Progenitor cell of endocrine pancreas (in vitro differentiated cells): ENCODE measurements around the gene SH3GL2. TPM values are rescaled to one million over a fixed set of nuclear protein-coding genes. Genes with fewer than 3 reads are reported as not detected.

Experiments used
- DNase-seq: peaks from one replicate; pipeline ENCODE4 v3.0.0; 2021; ENCODE audit warnings: low spot score; ENCODE audit not compliant: unreplicated experiment
- H3K27ac Mint-ChIP-seq: 2 replicates; pipeline ENCODE4 v1.8.0; 2021; ENCODE audit warnings: mild to moderate bottlenecking, moderate library complexity, mixed read lengths
- H3K27me3 Mint-ChIP-seq: 2 replicates; pipeline ENCODE4 v1.8.0; 2021; ENCODE audit warnings: mixed read lengths
- H3K36me3 Mint-ChIP-seq: 2 replicates; pipeline ENCODE4 v1.8.0; 2022; ENCODE audit warnings: mixed read lengths; ENCODE audit not compliant: insufficient read depth
- H3K4me1 Mint-ChIP-seq: 2 replicates; pipeline ENCODE4 v1.8.0; 2021; ENCODE audit warnings: low read depth, mixed read lengths
- H3K4me3 Mint-ChIP-seq: 2 replicates; pipeline ENCODE4 v1.8.0; 2021; ENCODE audit warnings: low read depth, mild to moderate bottlenecking, moderate library complexity, mixed read lengths
- H3K9me3 Mint-ChIP-seq: 2 replicates; pipeline ENCODE4 v1.8.0; 2021; ENCODE audit warnings: low read depth, mixed read lengths
- total RNA-seq: library from RNA; stranded (reverse); gene quantifications from 2 replicates; pipeline ENCODE4 v1.2.1, GENCODE V29; 2021
- TF ChIP-seq, protein P1 (sequence below): fragments of 200-600 bp; sonication (generic); IDR thresholded peaks from one replicate; pipeline ENCODE4 v1.5.0; 2021; ENCODE audit warnings: antibody characterized with exemption, mild to moderate bottlenecking; ENCODE audit not compliant: unreplicated experiment

SH3GL2 gene
- total RNA-seq, 1 donor from 2014 or later, result 3.3 TPM

DNA sequence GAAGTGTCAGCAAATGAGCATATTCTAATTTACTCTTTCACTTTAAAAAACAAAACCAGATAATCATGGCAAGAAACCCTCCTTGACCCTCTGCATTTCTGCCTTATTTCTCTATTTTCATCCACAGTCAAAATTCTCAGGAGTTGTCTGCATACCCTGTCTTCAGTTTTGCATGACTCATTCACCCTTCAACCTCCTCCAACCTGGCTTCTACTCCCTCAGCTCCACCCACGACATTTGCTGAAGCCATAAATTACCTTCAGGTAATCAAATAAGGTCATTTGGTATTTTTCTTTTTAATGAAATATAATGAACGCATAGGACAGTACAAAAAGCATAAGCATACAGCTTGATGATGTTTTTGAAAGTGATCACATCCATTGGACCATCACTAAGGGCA is 27.8 kb upstream of the SH3GL2 start:
- TF ChIP-seq, protein P1, sequence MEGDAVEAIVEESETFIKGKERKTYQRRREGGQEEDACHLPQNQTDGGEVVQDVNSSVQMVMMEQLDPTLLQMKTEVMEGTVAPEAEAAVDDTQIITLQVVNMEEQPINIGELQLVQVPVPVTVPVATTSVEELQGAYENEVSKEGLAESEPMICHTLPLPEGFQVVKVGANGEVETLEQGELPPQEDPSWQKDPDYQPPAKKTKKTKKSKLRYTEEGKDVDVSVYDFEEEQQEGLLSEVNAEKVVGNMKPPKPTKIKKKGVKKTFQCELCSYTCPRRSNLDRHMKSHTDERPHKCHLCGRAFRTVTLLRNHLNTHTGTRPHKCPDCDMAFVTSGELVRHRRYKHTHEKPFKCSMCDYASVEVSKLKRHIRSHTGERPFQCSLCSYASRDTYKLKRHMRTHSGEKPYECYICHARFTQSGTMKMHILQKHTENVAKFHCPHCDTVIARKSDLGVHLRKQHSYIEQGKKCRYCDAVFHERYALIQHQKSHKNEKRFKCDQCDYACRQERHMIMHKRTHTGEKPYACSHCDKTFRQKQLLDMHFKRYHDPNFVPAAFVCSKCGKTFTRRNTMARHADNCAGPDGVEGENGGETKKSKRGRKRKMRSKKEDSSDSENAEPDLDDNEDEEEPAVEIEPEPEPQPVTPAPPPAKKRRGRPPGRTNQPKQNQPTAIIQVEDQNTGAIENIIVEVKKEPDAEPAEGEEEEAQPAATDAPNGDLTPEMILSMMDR, result no peak
- no peaks in the 10 kb centered on the region for H3K27me3 Mint-ChIP-seq
- no peak overlapping the region for H3K27ac Mint-ChIP-seq
- no peak overlapping the region for H3K4me3 Mint-ChIP-seq
- H3K9me3 Mint-ChIP-seq, result peaks cover 11% of the 10 kb centered on the region
- H3K36me3 Mint-ChIP-seq, result no peaks in the 10 kb centered on the region
- no peak for DNase-seq
- H3K4me1 Mint-ChIP-seq, result no peaks in the 10 kb centered on the region

DNA sequence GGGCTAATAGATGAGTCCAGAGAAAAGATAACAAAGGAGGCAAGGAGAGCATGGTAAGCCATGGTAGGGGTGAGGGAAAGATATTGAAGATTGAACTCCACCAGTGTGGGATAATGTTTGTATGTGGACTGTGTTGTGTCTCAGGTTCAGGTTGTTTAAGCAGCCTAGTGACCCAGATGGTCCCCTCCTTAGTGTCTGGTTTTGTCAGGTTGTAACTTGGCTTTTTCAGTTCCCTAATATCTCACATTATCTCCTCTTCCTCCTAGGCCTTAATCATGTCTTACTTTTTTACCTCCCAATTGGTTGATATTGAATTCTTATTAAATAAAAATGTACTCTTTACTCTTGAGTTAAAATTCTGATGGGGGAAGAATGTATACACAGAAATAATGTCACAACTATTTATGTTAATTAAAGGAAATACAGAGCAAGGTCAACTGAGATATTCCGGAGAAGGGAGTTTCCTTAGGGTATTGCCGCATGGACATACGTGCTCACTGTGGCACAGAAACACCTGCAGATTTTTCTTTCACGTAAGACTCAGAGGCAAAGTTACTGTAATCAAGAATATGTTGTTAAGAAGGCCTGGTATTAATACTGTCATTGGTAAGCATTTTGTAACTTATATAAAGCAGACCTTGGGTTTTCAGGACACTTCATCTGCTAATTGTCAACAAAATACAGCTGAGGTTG is 23.4 kb upstream of the SH3GL2 start:
- no peak for DNase-seq
- H3K36me3 Mint-ChIP-seq, result no peaks in the 10 kb centered on the region
- TF ChIP-seq, protein P1, result no peak
- H3K9me3 Mint-ChIP-seq, result no peaks in the 10 kb centered on the region
- no peaks in the 10 kb centered on the region for H3K4me1 Mint-ChIP-seq
- no peak overlapping the region for H3K27ac Mint-ChIP-seq
- H3K4me3 Mint-ChIP-seq, result no peak overlapping the region
- H3K27me3 Mint-ChIP-seq, result no peaks in the 10 kb centered on the region

DNA sequence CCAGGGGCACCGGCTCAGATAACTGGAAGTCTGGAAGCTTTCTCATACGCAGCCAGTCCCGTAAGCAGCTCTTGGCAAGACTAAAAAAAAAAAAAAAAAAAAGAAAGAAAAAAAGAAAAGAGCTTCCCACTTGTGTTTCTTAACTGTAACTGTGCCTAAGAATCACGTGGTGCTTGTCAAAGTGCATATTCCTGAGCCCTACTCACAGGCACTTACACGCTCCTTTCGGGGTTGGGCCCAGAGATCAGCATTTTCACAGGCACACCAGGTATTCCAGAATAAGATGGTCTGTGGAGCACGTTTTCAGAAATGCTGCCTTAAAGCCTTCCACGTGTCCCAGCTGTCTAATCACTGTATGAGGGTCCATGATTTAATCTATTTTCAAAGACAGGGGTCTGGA is 22.6 kb upstream of the SH3GL2 start:
- no peaks in the 10 kb centered on the region for H3K27me3 Mint-ChIP-seq
- H3K9me3 Mint-ChIP-seq, result no peaks in the 10 kb centered on the region
- no peak overlapping the region for H3K4me3 Mint-ChIP-seq
- peaks cover under 1% of the 10 kb centered on the region for H3K4me1 Mint-ChIP-seq
- no peak for DNase-seq
- H3K36me3 Mint-ChIP-seq, result no peaks in the 10 kb centered on the region
- TF ChIP-seq, protein P1, result no peak
- H3K27ac Mint-ChIP-seq, result no peak overlapping the region

DNA sequence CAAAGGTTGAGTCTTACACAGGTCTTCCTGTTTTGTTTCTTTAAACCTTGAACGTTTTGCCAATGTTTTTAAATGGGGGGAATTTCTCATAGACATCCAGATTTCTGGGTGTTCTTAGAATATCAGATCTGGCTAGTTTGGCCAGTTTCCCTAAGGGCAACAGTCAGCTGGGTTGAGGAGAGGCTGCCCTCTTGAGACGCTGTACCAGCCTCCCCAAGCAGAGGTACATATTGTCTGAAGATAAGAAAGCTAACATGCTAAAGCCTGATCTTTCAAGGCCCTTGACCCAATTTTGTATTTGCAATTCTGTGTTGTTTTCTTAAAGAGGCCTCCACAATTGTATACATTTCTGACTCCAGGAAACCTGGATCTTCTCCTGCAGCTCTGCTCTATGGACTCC is 21.9 kb upstream of the SH3GL2 start:
- no peaks in the 10 kb centered on the region for H3K36me3 Mint-ChIP-seq
- H3K9me3 Mint-ChIP-seq, result no peaks in the 10 kb centered on the region
- DNase-seq, result no peak
- H3K27ac Mint-ChIP-seq, result no peak overlapping the region
- no peak overlapping the region for H3K4me3 Mint-ChIP-seq
- no peaks in the 10 kb centered on the region for H3K27me3 Mint-ChIP-seq
- TF ChIP-seq, protein P1, result no peak
- H3K4me1 Mint-ChIP-seq, result peaks cover 1% of the 10 kb centered on the region

DNA sequence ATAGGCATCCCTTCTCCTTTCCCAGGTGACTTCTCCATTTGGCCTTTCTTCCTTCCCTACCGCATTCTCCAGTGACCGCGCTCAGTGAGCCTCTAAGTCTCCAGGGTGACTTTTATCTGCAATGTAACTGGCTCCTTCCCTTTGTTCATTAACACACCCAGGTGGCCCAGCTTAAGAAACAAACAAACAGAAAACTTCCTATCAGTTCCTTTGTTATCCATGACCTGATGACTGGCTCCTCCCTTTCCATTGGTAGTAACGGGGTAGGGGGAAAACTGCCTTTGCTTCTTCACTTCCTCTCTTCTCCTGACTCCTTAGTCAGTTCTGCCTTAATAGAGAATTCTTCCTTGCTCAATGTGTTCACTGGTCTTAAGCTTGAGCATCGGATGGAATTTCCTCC is 7.0 kb upstream of the SH3GL2 start:
- H3K27me3 Mint-ChIP-seq, result peaks cover 40% of the 10 kb centered on the region
- H3K36me3 Mint-ChIP-seq, result no peaks in the 10 kb centered on the region
- no peaks in the 10 kb centered on the region for H3K4me1 Mint-ChIP-seq
- no peak for DNase-seq
- H3K27ac Mint-ChIP-seq, result no peak overlapping the region
- H3K4me3 Mint-ChIP-seq, result no peak overlapping the region
- H3K9me3 Mint-ChIP-seq, result no peaks in the 10 kb centered on the region
- TF ChIP-seq, protein P1, result no peak
